Measurements from ENCODE around the gene DNAH14. TPM values are rescaled to one million over a fixed set of nuclear protein-coding genes. Genes with fewer than 3 reads are reported as not detected.

Gene DNAH14
- total RNA-seq, 1 experiment from 2014 or later = 33.2 TPM

- Histone ChIP-seq H3K4me2 (ENCODE audit: low read length) (no peak overlapping the region), H3K27ac (ENCODE audit: low read depth, low read length) (no peak overlapping the region), H3K4me1 (ENCODE audit: control insufficient read depth in 1 of 2, insufficient read depth in 2 of 2, low read length in 2 of 2) (no peaks in the 10 kb centered on the region), H3K79me2 (ENCODE audit: insufficient read depth, low read length) (no peaks in the 10 kb centered on the region), H2AFZ (ENCODE audit: low read depth, low read length, poor library complexity, severe bottlenecking) (no peak overlapping the region), H3K27me3 (ENCODE audit: insufficient read depth, low read length) (no peaks in the 10 kb centered on the region), H3K9me2 (ENCODE audit: insufficient read depth) (no peaks in the 10 kb centered on the region), H3K9me3 (ENCODE audit: control insufficient read depth in 1 of 2, insufficient read depth in 1 of 2, low read depth in 1 of 2, low read length in 2 of 2) (no peaks in the 10 kb centered on the region), H3K36me3 (ENCODE audit: control insufficient read depth in 1 of 2, insufficient read depth in 2 of 2, low read length in 2 of 2) (no peaks in the 10 kb centered on the region), H4K20me1 (ENCODE audit: insufficient read depth) (no peaks in the 10 kb centered on the region), H3K9ac (ENCODE audit: low read length) (no peak overlapping the region), H3K4me3 (replicated peaks in 1 of 2; ENCODE audit: low read depth in 1 of 2, low read length in 2 of 2) (no peak overlapping the region)
- ATAC-seq (no peak), DNase-seq (ENCODE audit: low read depth, low spot score) (no peak)
- POLR2A ChIA-PET = no interaction called here
- CTCF ChIA-PET = no interaction called here
- intact Hi-C loops (cut with micrococcal nuclease) = loop anchor here (10.0 kb wide), 1 partner anchor 835 kb away; no protein-coding TSS in a partner anchor
- TF ChIP-seq SRF (IDR thresholded peaks at IDR 0.05; ENCODE audit: low read depth) (no peak), SIN3A (IDR thresholded peaks at IDR 0.05; ENCODE audit: low read depth) (no peak), EZH2phosphoT487 (IDR thresholded peaks at IDR 0.05; ENCODE audit: borderline replicate concordance) (no peak), RAD21 (IDR thresholded peaks at IDR 0.05; ENCODE audit: low read depth) (no peak)
- RAD21 ChIA-PET (ENCODE audit: low non-redundant PET in 1 of 2, low total read pairs in 2 of 2, uncharacterized antibody in 2 of 2, unreplicated experiment in 2 of 2) = no interaction called here
- no TSS peak for BruUV-seq (replicated peaks)
Observed at GRCh38 chr1:225349826-225350225, 420.4 kb downstream of the DNAH14 start.

- no peak overlapping the region for H3K27ac ChIP-seq (ENCODE audit: low read depth, low read length)
- H3K36me3 ChIP-seq (ENCODE audit: control insufficient read depth in 1 of 2, insufficient read depth in 2 of 2, low read length in 2 of 2) = no peaks in the 10 kb centered on the region
- no TSS peak for BruUV-seq (replicated peaks)
- intact Hi-C loops (cut with micrococcal nuclease) = no loop called here
- no peak overlapping the region for H3K4me2 ChIP-seq (ENCODE audit: low read length)
- no peaks in the 10 kb centered on the region for H4K20me1 ChIP-seq (ENCODE audit: insufficient read depth)
- H3K9ac ChIP-seq (ENCODE audit: low read length) = no peak overlapping the region
- ChIA-PET POLR2A (no interaction called here), CTCF (interaction anchor here (0.8 kb wide), 1 partner anchor 11 kb away, joined by 3 read pairs; no protein-coding TSS in a partner anchor), RAD21 (ENCODE audit: low non-redundant PET in 1 of 2, low total read pairs in 2 of 2, uncharacterized antibody in 2 of 2, unreplicated experiment in 2 of 2) (no interaction called here)
- no peaks in the 10 kb centered on the region for H3K9me3 ChIP-seq (ENCODE audit: control insufficient read depth in 1 of 2, insufficient read depth in 1 of 2, low read depth in 1 of 2, low read length in 2 of 2)
- no peak overlapping the region for H2AFZ ChIP-seq (ENCODE audit: low read depth, low read length, poor library complexity, severe bottlenecking)
- no peaks in the 10 kb centered on the region for H3K9me2 ChIP-seq (ENCODE audit: insufficient read depth)
- TF ChIP-seq SP1 (IDR thresholded peaks at IDR 0.05; ENCODE audit: low read depth) (no peak), SRF (IDR thresholded peaks at IDR 0.05; ENCODE audit: low read depth) (no peak), ATF3 (IDR thresholded peaks at IDR 0.05) (no peak), TCF7L2 (IDR thresholded peaks at IDR 0.05; ENCODE audit: borderline replicate concordance, extremely low read depth, insufficient read depth, insufficient read length) (no peak), POLR2AphosphoS5 (IDR thresholded peaks at IDR 0.05; ENCODE audit: low read depth, low read length) (no peak), FOSL1 (IDR thresholded peaks at IDR 0.05; ENCODE audit: low read depth) (no peak), EZH2phosphoT487 (IDR thresholded peaks at IDR 0.05; ENCODE audit: borderline replicate concordance) (no peak), REST (IDR thresholded peaks at IDR 0.05; ENCODE audit: low read depth) (no peak), CTCF (IDR thresholded peaks at IDR 0.05 in 2 of 3, conservative IDR thresholded peaks at IDR 0.05 in 1 of 3; ENCODE audit: borderline replicate concordance in 1 of 3, insufficient read depth in 1 of 3, low read depth in 2 of 3, low read length in 2 of 3) (no peak)
- H3K4me1 ChIP-seq (ENCODE audit: control insufficient read depth in 1 of 2, insufficient read depth in 2 of 2, low read length in 2 of 2) = no peaks in the 10 kb centered on the region
- no peak overlapping the region for H3K4me3 ChIP-seq (replicated peaks in 1 of 2; ENCODE audit: low read depth in 1 of 2, low read length in 2 of 2)
- DNase-seq (ENCODE audit: low read depth, low spot score) (no peak), ATAC-seq (no peak)
- H3K79me2 ChIP-seq (ENCODE audit: insufficient read depth, low read length) = no peaks in the 10 kb centered on the region
- no peaks in the 10 kb centered on the region for H3K27me3 ChIP-seq (ENCODE audit: insufficient read depth, low read length)
Observed at GRCh38 chr1:225350872-225351271, 421.4 kb downstream of the DNAH14 start.
